ENCODE data around the gene HIBADH.

The HIBADH gene

DNA sequence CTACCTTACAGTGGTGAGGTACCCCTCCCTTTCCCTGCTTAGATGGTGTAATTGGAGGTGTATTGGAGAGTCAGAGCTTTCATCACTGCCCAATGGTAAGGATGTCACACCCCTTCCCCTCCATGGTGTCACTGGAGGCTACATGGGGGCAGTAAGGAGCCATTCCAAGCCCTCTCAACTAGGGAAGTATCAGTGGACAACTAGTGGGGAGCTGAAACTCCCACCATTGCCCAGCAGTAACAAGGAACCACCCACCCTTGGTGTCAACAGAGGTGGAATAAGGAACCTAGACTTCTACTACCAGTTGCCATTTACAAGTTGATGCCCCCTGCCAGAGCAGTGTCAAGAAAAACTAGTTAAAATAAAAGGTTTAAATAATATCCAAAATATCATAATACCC is 2.8 kb upstream of the HIBADH start:
- TF ChIP-seq, protein P1, sequence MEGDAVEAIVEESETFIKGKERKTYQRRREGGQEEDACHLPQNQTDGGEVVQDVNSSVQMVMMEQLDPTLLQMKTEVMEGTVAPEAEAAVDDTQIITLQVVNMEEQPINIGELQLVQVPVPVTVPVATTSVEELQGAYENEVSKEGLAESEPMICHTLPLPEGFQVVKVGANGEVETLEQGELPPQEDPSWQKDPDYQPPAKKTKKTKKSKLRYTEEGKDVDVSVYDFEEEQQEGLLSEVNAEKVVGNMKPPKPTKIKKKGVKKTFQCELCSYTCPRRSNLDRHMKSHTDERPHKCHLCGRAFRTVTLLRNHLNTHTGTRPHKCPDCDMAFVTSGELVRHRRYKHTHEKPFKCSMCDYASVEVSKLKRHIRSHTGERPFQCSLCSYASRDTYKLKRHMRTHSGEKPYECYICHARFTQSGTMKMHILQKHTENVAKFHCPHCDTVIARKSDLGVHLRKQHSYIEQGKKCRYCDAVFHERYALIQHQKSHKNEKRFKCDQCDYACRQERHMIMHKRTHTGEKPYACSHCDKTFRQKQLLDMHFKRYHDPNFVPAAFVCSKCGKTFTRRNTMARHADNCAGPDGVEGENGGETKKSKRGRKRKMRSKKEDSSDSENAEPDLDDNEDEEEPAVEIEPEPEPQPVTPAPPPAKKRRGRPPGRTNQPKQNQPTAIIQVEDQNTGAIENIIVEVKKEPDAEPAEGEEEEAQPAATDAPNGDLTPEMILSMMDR (IDR thresholded peaks at IDR 0.05; ENCODE audit: extremely low read depth, missing control alignments): no peak

DNA sequence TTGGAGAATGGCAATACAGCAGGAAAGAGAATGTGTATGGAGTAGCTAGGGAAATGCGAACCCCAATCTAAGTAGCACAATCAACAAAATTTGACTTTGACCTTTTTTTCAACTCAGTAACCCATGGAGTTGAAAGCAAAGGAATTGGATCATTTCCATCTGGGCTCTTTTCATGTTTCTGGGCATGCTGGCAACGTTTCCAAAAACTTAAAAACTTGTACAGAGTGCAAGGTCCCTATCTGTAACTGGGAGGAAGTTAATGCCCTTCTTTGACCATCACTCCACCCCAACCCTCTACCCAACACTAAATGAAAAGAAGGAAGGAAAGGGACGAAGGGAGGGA is 1.3 kb upstream of the HIBADH start:
- TF ChIP-seq, protein P1 (IDR thresholded peaks at IDR 0.05; ENCODE audit: extremely low read depth, missing control alignments): no peak
- DNase-seq (ENCODE audit: low spot score): no peak

More for the DNA sequence above, 2.8 kb upstream of the HIBADH start:
- DNase-seq (ENCODE audit: low spot score): no peak

DNA sequence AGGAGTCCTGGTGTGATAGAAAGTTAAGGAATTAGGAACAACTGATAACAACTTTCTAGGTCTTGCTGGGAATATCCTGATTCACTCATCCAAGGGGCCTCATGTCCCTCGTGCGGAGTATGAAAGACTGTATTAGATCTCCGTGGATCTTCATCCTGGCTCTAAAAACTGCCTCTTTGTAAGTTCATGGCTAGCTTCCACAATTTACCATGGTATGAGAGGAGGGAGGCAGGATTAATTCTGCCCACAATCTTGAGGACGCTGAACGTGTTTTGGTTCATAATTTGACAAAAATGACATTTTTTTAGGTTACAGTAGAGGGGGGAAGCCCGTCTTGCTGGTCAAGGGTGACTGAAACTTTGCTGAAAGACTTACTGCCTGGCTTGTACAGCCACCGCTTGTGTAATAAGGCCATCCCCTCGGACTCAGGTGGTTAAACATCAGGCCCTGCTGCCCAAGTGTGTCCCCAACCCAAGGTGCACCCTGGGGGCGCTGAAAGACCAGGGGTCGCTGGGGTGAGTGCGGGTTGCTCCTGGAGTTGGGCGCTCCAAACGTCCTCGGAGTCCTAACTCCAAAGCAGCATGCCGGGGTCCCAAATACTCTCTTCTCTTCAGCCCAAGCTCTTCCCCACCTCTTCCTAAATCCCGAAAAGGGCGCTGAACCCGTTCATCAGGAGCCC is 733 bp downstream of the HIBADH start:
- DNase-seq (ENCODE audit: low spot score): peak; percentile 46
- TF ChIP-seq, protein P1 (IDR thresholded peaks at IDR 0.05; ENCODE audit: extremely low read depth, missing control alignments): no peak

DNA sequence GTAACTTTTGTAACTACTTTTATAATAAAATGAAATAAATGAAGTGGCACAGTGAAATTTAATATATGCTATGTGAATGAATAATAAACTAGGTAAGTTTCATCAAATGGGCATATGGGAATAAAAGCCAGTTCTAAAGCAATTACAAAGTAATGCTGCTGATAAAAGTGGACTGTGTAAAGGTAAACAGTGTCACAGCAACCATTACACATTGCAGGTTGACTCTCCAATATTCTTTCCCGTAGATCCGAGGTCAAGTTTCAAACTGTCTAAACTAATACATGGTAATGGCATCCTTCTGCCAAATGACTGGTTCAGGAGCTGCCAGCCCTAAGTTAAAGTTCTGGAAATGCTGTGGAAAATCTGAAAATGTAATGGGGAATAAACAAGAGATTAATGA is 6.0 kb downstream of the HIBADH start:
- DNase-seq (ENCODE audit: low spot score): no peak
- TF ChIP-seq, protein P1 (IDR thresholded peaks at IDR 0.05; ENCODE audit: extremely low read depth, missing control alignments): no peak

DNA sequence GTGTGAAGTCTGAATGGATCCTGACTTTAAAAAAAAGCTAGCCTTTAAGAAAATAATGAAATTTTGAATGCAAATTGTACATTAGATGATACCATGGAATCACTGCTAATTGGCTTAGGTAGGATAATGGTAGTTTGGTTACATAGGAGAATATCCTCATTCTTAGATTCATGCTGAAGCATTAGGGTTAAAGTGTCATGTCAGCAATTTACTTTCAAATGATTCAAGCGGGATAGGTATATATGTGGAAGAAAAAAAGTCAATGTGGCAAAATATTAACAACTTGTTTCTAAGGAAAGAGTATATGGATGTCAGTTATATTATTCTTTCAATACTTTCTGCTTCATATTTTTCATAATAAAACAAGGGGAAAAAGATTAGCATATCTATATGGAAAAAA is 7.5 kb downstream of the HIBADH start:
- DNase-seq (ENCODE audit: low spot score): no peak
- TF ChIP-seq, protein P1 (IDR thresholded peaks at IDR 0.05; ENCODE audit: extremely low read depth, missing control alignments): no peak

DNA sequence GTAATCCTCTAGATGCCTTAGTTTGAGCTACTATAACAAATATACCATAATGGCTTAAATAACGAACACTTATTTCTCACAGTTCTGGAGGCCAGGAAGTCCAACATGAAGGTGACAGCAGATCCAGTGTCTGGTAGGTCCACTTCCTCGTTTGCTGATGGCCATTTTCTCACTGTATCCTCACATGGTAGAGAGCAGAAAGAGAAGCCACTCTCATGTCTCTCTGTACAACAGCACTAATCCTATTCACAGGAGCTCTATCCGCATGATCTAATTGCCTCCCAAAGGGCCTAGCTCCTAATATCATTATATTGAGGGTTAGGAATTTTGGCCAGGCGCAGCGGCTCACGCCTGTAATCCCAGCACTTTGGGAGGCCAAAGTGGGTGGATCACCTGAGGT is 10.2 kb downstream of the HIBADH start:
- TF ChIP-seq, protein P1 (IDR thresholded peaks at IDR 0.05; ENCODE audit: extremely low read depth, missing control alignments): no peak
- no peak for DNase-seq (ENCODE audit: low spot score)

DNA sequence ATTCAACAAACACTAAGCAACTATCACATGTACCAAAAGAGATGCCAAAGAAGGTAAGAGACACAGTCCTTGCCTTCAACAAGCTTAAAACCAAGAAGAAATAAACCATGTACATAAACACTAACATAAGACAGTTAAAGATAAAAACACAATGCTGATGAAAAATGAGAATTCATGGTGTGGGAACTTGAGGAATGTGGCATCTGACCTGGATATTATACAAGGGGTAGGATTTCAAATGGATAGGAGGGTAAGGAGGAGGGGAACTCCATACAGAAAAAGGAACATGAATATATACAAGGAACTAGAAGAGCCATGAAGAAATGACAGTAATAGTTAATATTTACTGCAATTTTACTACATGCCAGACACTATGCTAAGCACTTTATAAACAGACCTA is 11.0 kb downstream of the HIBADH start:
- TF ChIP-seq, protein P1 (IDR thresholded peaks at IDR 0.05; ENCODE audit: extremely low read depth, missing control alignments): no peak

More for the DNA sequence above, 11.0 kb downstream of the HIBADH start:
- DNase-seq (ENCODE audit: low spot score): no peak
